Thyroid gland (tissue), 4 donors: ENCODE data around the gene OASL. TPM values are rescaled to one million over a fixed set of nuclear protein-coding genes. Genes with fewer than 3 reads are reported as not detected.

Experiments used
- DNase-seq, 2 donors: peaks; one replicate each; pipeline ENCODE4 v3.0.0-alpha.2; 2019
- H3K27ac ChIP-seq, 3 donors: fragments of 200-600 bp; sonication (generic); 1 replicate in 2 of 3; 2 replicates in 1 of 3; pipeline ENCODE4 v1.5.1; 2016 to 2019; ENCODE audit warnings: mild to moderate bottlenecking in 1 of 3, moderate library complexity in 1 of 3
- H3K27me3 ChIP-seq: fragments of 200-600 bp; sonication (generic); one replicate; pipeline ENCODE4 v1.5.1; 2019
- H3K36me3 ChIP-seq, 2 donors: fragments of 200-600 bp; sonication (generic); one replicate each; pipeline ENCODE4 v1.5.1; 2016 to 2019
- H3K4me1 ChIP-seq, 2 donors: fragments of 200-600 bp; sonication (generic); one replicate each; pipeline ENCODE4 v1.5.1; 2017 to 2019
- H3K4me3 ChIP-seq, 3 donors: fragments of 200-600 bp; sonication (generic); replicated peaks in 1 of 3; 1 replicate in 2 of 3; 2 replicates in 1 of 3; pipeline ENCODE4 v1.5.1; 2016; ENCODE audit warnings: mild to moderate bottlenecking in 1 of 3
- H3K9me3 ChIP-seq: fragments of 200-600 bp; sonication (generic); one replicate; pipeline ENCODE4 v1.5.1; 2017
- CTCF ChIP-seq, 6 experiments: fragments of 200-600 bp in 3 of 6; fragments of 450-650 bp in 3 of 6; sonication (generic) in 3 of 6; IDR thresholded peaks; one replicate each; pipeline ENCODE4 v1.5.1; 2016 to 2019; ENCODE audit warnings: antibody characterized with exemption in 6 of 6, mild to moderate bottlenecking in 2 of 6, inconsistent platforms in 1 of 6, moderate library complexity in 1 of 6
- POLR2A ChIP-seq, 2 donors: fragments of 450-650 bp; IDR thresholded peaks; one replicate each; pipeline ENCODE4 v1.6.1; 2017; ENCODE audit warnings: antibody characterized with exemption in 2 of 2, mild to moderate bottlenecking in 2 of 2, moderate library complexity in 1 of 2
- WGBS, 2 donors: methylation state at CpG; one replicate each; pipeline ENCODE4 v1.1.5; 2017; 5-methylcytosine and 5-hydroxymethylcytosine counted together
- intact Hi-C: fragments of 100-400 bp; cut with DNase I; formaldehyde crosslinking; loops from one replicate; pipeline ENCODE4 v1.15.1; 2023
- total RNA-seq, 4 donors: library from RNA; depleted of rRNA; stranded (reverse); fragments of >200 nt; gene quantifications; one replicate each; pipeline ENCODE4 v1.2.3, GENCODE V29; 2016

Gene OASL
- total RNA-seq, 4 donors from 2014 or later, result 0.20 to 1.4 (median 0.49) TPM

GRCh38 chr12:121005346-121005815 lies 33.7 kb downstream of the OASL start:
- intact Hi-C loops, result no loop called here
- Histone ChIP-seq H3K4me1 (no peaks in the 10 kb centered on the region), H3K36me3 (peaks cover 15 to 41% of the 10 kb centered on the region in 2 donors), H3K27me3 (no peaks in the 10 kb centered on the region), H3K4me3 (no peak overlapping the region), H3K9me3 (no peaks in the 10 kb centered on the region), H3K27ac (no peak overlapping the region)
- peak in 1 of 6 experiments; percentile 20 for TF ChIP-seq CTCF (IDR thresholded peaks at IDR 0.05)
- TF ChIP-seq POLR2A (IDR thresholded peaks at IDR 0.05), result no peak
- 70 to 72% methylated on average over 9 of the region's 9 CpGs for WGBS, 2 donors
- no peak for DNase-seq

- DNase-seq, result no peak
- peaks cover 8 to 35% of the 10 kb centered on the region in 2 donors for H3K36me3 ChIP-seq
- peaks cover 0 to 5% of the 10 kb centered on the region in 2 donors for H3K4me1 ChIP-seq
- intact Hi-C loops, result no loop called here
- H3K4me3 ChIP-seq, result no peak overlapping the region
- no peak overlapping the region for H3K27ac ChIP-seq
- WGBS, 2 donors, result 93 to 95% methylated on average over 14 to 16 of the region's 16 CpGs
- TF ChIP-seq CTCF (IDR thresholded peaks at IDR 0.05) (no peak), POLR2A (IDR thresholded peaks at IDR 0.05) (no peak)
- H3K27me3 ChIP-seq, result no peaks in the 10 kb centered on the region
- no peaks in the 10 kb centered on the region for H3K9me3 ChIP-seq
Observed at GRCh38 chr12:121004253-121004815, 34.7 kb downstream of the OASL start.

- Histone ChIP-seq H3K4me1 (peaks cover 0 to 5% of the 10 kb centered on the region in 2 donors), H3K9me3 (no peaks in the 10 kb centered on the region), H3K27me3 (no peaks in the 10 kb centered on the region), H3K4me3 (no peak overlapping the region), H3K27ac (no peak overlapping the region), H3K36me3 (peaks cover 6 to 30% of the 10 kb centered on the region in 2 donors)
- intact Hi-C loops, result no loop called here
- 77 to 81% methylated on average over 4 of the region's 4 CpGs for WGBS, 2 donors
- TF ChIP-seq POLR2A (IDR thresholded peaks at IDR 0.05), result no peak
- TF ChIP-seq CTCF (IDR thresholded peaks at IDR 0.05), result no peak
- no peak for DNase-seq
Observed at GRCh38 chr12:121003650-121004049, 35.4 kb downstream of the OASL start.

- H3K27me3 ChIP-seq, result no peaks in the 10 kb centered on the region
- TF ChIP-seq CTCF (IDR thresholded peaks at IDR 0.05), result no peak
- no peak for TF ChIP-seq POLR2A (IDR thresholded peaks at IDR 0.05)
- no peak for DNase-seq
- intact Hi-C loops, result no loop called here
- H3K27ac ChIP-seq, result no peak overlapping the region
- WGBS, 2 donors, result 85 to 92% methylated on average over 11 to 12 of the region's 16 CpGs
- no peak overlapping the region for H3K4me3 ChIP-seq
- peaks cover 6 to 22% of the 10 kb centered on the region in 2 donors for H3K36me3 ChIP-seq
- H3K9me3 ChIP-seq, result no peaks in the 10 kb centered on the region
- H3K4me1 ChIP-seq, result peaks cover 0 to 5% of the 10 kb centered on the region in 2 donors
Observed at GRCh38 chr12:121001841-121002483, 37.1 kb downstream of the OASL start.

GRCh38 chr12:121001060-121001459 lies 38.0 kb downstream of the OASL start:
- H3K27ac ChIP-seq, result no peak overlapping the region
- no peaks in the 10 kb centered on the region for H3K27me3 ChIP-seq
- no peak for DNase-seq
- WGBS, 2 donors, result 92 to 95% methylated on average over 4 to 10 of the region's 11 CpGs
- peaks cover 6 to 18% of the 10 kb centered on the region in 2 donors for H3K36me3 ChIP-seq
- H3K9me3 ChIP-seq, result no peaks in the 10 kb centered on the region
- no peak overlapping the region for H3K4me3 ChIP-seq
- intact Hi-C loops, result no loop called here
- TF ChIP-seq POLR2A (IDR thresholded peaks at IDR 0.05), result no peak
- TF ChIP-seq CTCF (IDR thresholded peaks at IDR 0.05), result no peak
- peaks cover 0 to 5% of the 10 kb centered on the region in 2 donors for H3K4me1 ChIP-seq
